ENCODE data around the gene PASD1. TPM values are rescaled to one million over a fixed set of nuclear protein-coding genes. Genes with fewer than 3 reads are reported as not detected.

PASD1 gene
- polyA plus RNA-seq, 4 donors: not detected

DNA sequence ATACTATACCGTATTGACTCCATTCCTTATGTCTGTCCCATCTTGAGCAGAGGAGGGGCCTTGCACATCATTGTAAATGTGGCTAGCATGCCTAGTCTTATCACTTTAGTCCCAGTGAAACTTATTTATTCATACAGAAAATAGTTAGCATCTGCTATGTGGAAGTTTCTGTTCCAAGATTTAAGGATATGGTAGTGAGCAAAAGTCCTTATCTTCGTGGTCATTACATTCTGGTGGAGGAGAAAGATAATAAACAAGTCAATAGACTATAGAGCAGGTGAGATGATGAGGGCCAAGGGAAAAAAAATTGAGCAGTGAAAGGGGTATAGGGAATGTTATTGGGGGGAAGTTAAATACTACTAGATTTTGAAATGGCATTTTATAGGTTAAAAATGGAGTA is 68.3 kb downstream of the PASD1 start:
- Histone ChIP-seq H3K27ac (ENCODE audit: low read depth in 1 of 3, low read length in 2 of 3) (no peak overlapping the region), H3K4me1 (ENCODE audit: control insufficient read depth in 3 of 3, insufficient read depth in 2 of 3, low read depth in 1 of 3, low read length in 2 of 3) (no peaks in the 10 kb centered on the region), H3K36me3 (ENCODE audit: control insufficient read depth in 3 of 3, insufficient read depth in 2 of 3, low read depth in 1 of 3, low read length in 3 of 3) (no peaks in the 10 kb centered on the region), H3K27me3 (ENCODE audit: control insufficient read depth in 3 of 3, insufficient read depth in 3 of 3, low read length in 3 of 3) (no peaks in the 10 kb centered on the region), H3K9me3 (ENCODE audit: control insufficient read depth in 2 of 2, insufficient read depth in 1 of 2, low read depth in 1 of 2, low read length in 1 of 2) (no peaks in the 10 kb centered on the region), H3K4me3 (ENCODE audit: low read depth in 1 of 3, low read length in 3 of 3) (no peak overlapping the region)
- DNase-seq: no peak
- FAIRE-seq: no peak
- 52 to 73% (median 53%) methylated on average over 2 of the region's 2 CpGs for WGBS, 3 donors

- DNase-seq (no peak), FAIRE-seq (no peak)
- Histone ChIP-seq H3K27ac (ENCODE audit: low read depth in 1 of 3, low read length in 2 of 3) (no peak overlapping the region), H3K36me3 (ENCODE audit: control insufficient read depth in 3 of 3, insufficient read depth in 2 of 3, low read depth in 1 of 3, low read length in 3 of 3) (no peaks in the 10 kb centered on the region), H3K4me3 (ENCODE audit: low read depth in 1 of 3, low read length in 3 of 3) (no peak overlapping the region), H3K9me3 (ENCODE audit: control insufficient read depth in 2 of 2, insufficient read depth in 1 of 2, low read depth in 1 of 2, low read length in 1 of 2) (no peaks in the 10 kb centered on the region), H3K27me3 (ENCODE audit: control insufficient read depth in 3 of 3, insufficient read depth in 3 of 3, low read length in 3 of 3) (no peaks in the 10 kb centered on the region), H3K4me1 (ENCODE audit: control insufficient read depth in 3 of 3, insufficient read depth in 2 of 3, low read depth in 1 of 3, low read length in 2 of 3) (no peaks in the 10 kb centered on the region)
- WGBS, 3 donors: 68 to 84% (median 71%) methylated on average over 4 of the region's 4 CpGs
These were observed 69.7 kb downstream of the PASD1 start for GRCh38 chrX:151633157-151633556.

DNA sequence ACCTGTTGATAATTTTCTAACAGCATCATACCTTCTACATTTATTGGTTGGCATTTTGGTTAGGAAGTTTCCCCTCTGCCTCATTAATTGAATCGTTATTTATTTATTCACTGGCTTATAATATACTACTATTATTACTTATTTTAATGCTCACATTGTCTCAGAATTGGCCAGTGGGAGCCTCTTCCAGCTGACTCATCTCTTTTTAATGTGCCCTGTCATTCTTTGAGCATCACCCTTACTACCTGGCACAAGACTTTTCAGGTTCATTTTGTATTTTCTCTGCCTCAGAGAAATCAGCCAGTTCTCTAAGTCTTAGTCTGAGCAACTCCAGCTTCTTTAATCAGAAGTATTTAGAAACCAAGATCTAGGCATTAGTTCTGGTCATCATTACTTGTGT is 71.5 kb downstream of the PASD1 start:
- 50 to 88% (median 76%) methylated on average over 1 of the region's 1 CpG for WGBS, 3 donors
- no peak for FAIRE-seq
- Histone ChIP-seq H3K4me1 (ENCODE audit: control insufficient read depth in 3 of 3, insufficient read depth in 2 of 3, low read depth in 1 of 3, low read length in 2 of 3) (no peaks in the 10 kb centered on the region), H3K36me3 (ENCODE audit: control insufficient read depth in 3 of 3, insufficient read depth in 2 of 3, low read depth in 1 of 3, low read length in 3 of 3) (no peaks in the 10 kb centered on the region), H3K4me3 (ENCODE audit: low read depth in 1 of 3, low read length in 3 of 3) (no peak overlapping the region), H3K9me3 (ENCODE audit: control insufficient read depth in 2 of 2, insufficient read depth in 1 of 2, low read depth in 1 of 2, low read length in 1 of 2) (no peaks in the 10 kb centered on the region), H3K27ac (ENCODE audit: low read depth in 1 of 3, low read length in 2 of 3) (no peak overlapping the region), H3K27me3 (ENCODE audit: control insufficient read depth in 3 of 3, insufficient read depth in 3 of 3, low read length in 3 of 3) (no peaks in the 10 kb centered on the region)
- no peak for DNase-seq

DNA sequence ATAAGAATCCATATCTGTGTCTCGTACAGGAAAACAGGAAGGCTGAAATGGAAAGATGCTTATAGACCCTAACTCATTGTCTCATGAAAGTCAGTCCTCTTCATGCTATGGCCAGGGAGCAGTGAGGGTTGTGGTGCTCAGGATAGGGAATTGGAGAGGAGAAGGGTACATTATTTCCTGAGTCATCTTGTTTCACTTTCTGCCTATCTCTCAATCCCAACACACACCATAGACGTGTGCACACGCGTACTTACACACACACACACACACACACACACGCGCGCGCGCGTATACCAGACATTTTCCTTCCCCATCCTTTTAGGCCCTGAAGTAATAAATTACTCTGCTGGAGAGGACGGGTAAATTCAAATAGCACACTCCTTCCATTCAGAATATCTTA is 78.1 kb downstream of the PASD1 start:
- H3K36me3 ChIP-seq (ENCODE audit: control insufficient read depth in 3 of 3, insufficient read depth in 2 of 3, low read depth in 1 of 3, low read length in 3 of 3): no peaks in the 10 kb centered on the region
- no peaks in the 10 kb centered on the region for H3K4me1 ChIP-seq (ENCODE audit: control insufficient read depth in 3 of 3, insufficient read depth in 2 of 3, low read depth in 1 of 3, low read length in 2 of 3)
- no peak for DNase-seq
- H3K4me3 ChIP-seq (ENCODE audit: low read depth in 1 of 3, low read length in 3 of 3): no peak overlapping the region
- 78 to 82% (median 78%) methylated on average over 11 of the region's 11 CpGs for WGBS, 3 donors
- no peak overlapping the region for H3K27ac ChIP-seq (ENCODE audit: low read depth in 1 of 3, low read length in 2 of 3)
- FAIRE-seq: no peak
- peaks cover 0 to 3% (median 0%) of the 10 kb centered on the region in 3 donors for H3K27me3 ChIP-seq (ENCODE audit: control insufficient read depth in 3 of 3, insufficient read depth in 3 of 3, low read length in 3 of 3)
- no peaks in the 10 kb centered on the region for H3K9me3 ChIP-seq (ENCODE audit: control insufficient read depth in 2 of 2, insufficient read depth in 1 of 2, low read depth in 1 of 2, low read length in 1 of 2)

GRCh38 chrX:151675121-151675746 is 111.8 kb downstream of the PASD1 start:
- 45 to 68% (median 67%) methylated on average over 4 to 6 of the region's 6 CpGs for WGBS, 3 donors
- no peaks in the 10 kb centered on the region for H3K27me3 ChIP-seq (ENCODE audit: control insufficient read depth in 3 of 3, insufficient read depth in 3 of 3, low read length in 3 of 3)
- no peak overlapping the region for H3K4me3 ChIP-seq (ENCODE audit: low read depth in 1 of 3, low read length in 3 of 3)
- FAIRE-seq (no peak), DNase-seq (no peak)
- H3K36me3 ChIP-seq (ENCODE audit: control insufficient read depth in 3 of 3, insufficient read depth in 2 of 3, low read depth in 1 of 3, low read length in 3 of 3): no peaks in the 10 kb centered on the region
- H3K9me3 ChIP-seq (ENCODE audit: control insufficient read depth in 2 of 2, insufficient read depth in 1 of 2, low read depth in 1 of 2, low read length in 1 of 2): no peaks in the 10 kb centered on the region
- H3K4me1 ChIP-seq (ENCODE audit: control insufficient read depth in 3 of 3, insufficient read depth in 2 of 3, low read depth in 1 of 3, low read length in 2 of 3): no peaks in the 10 kb centered on the region
- no peak overlapping the region for H3K27ac ChIP-seq (ENCODE audit: low read depth in 1 of 3, low read length in 2 of 3)

- Histone ChIP-seq H3K27ac (ENCODE audit: low read depth in 1 of 3, low read length in 2 of 3) (no peak overlapping the region), H3K27me3 (ENCODE audit: control insufficient read depth in 3 of 3, insufficient read depth in 3 of 3, low read length in 3 of 3) (no peaks in the 10 kb centered on the region), H3K36me3 (ENCODE audit: control insufficient read depth in 3 of 3, insufficient read depth in 2 of 3, low read depth in 1 of 3, low read length in 3 of 3) (no peaks in the 10 kb centered on the region), H3K9me3 (ENCODE audit: control insufficient read depth in 2 of 2, insufficient read depth in 1 of 2, low read depth in 1 of 2, low read length in 1 of 2) (no peaks in the 10 kb centered on the region), H3K4me1 (ENCODE audit: control insufficient read depth in 3 of 3, insufficient read depth in 2 of 3, low read depth in 1 of 3, low read length in 2 of 3) (no peaks in the 10 kb centered on the region), H3K4me3 (ENCODE audit: low read depth in 1 of 3, low read length in 3 of 3) (no peak overlapping the region)
- DNase-seq (no peak), FAIRE-seq (no peak)
- 56 to 65% (median 59%) methylated on average over 4 of the region's 4 CpGs for WGBS, 3 donors
These were observed 112.7 kb downstream of the PASD1 start for GRCh38 chrX:151676196-151676595.

GRCh38 chrX:151679798-151680402 is 116.4 kb downstream of the PASD1 start:
- no peaks in the 10 kb centered on the region for H3K27me3 ChIP-seq (ENCODE audit: control insufficient read depth in 3 of 3, insufficient read depth in 3 of 3, low read length in 3 of 3)
- no peaks in the 10 kb centered on the region for H3K9me3 ChIP-seq (ENCODE audit: control insufficient read depth in 2 of 2, insufficient read depth in 1 of 2, low read depth in 1 of 2, low read length in 1 of 2)
- no peaks in the 10 kb centered on the region for H3K36me3 ChIP-seq (ENCODE audit: control insufficient read depth in 3 of 3, insufficient read depth in 2 of 3, low read depth in 1 of 3, low read length in 3 of 3)
- no peak for FAIRE-seq
- H3K4me1 ChIP-seq (ENCODE audit: control insufficient read depth in 3 of 3, insufficient read depth in 2 of 3, low read depth in 1 of 3, low read length in 2 of 3): no peaks in the 10 kb centered on the region
- no peak for DNase-seq
- H3K4me3 ChIP-seq (ENCODE audit: low read depth in 1 of 3, low read length in 3 of 3): no peak overlapping the region
- 58 to 64% (median 59%) methylated on average over 5 of the region's 5 CpGs for WGBS, 3 donors
- no peak overlapping the region for H3K27ac ChIP-seq (ENCODE audit: low read depth in 1 of 3, low read length in 2 of 3)

GRCh38 chrX:151680805-151681204 is 117.3 kb downstream of the PASD1 start:
- no peak overlapping the region for H3K4me3 ChIP-seq (ENCODE audit: low read depth in 1 of 3, low read length in 3 of 3)
- FAIRE-seq (no peak), DNase-seq (peak; percentile 20 to 24)
- H3K9me3 ChIP-seq (ENCODE audit: control insufficient read depth in 2 of 2, insufficient read depth in 1 of 2, low read depth in 1 of 2, low read length in 1 of 2): no peaks in the 10 kb centered on the region
- no peaks in the 10 kb centered on the region for H3K4me1 ChIP-seq (ENCODE audit: control insufficient read depth in 3 of 3, insufficient read depth in 2 of 3, low read depth in 1 of 3, low read length in 2 of 3)
- WGBS, 3 donors: 38 to 43% (median 41%) methylated on average over 3 to 4 of the region's 4 CpGs
- H3K27ac ChIP-seq (ENCODE audit: low read depth in 1 of 3, low read length in 2 of 3): no peak overlapping the region
- H3K27me3 ChIP-seq (ENCODE audit: control insufficient read depth in 3 of 3, insufficient read depth in 3 of 3, low read length in 3 of 3): no peaks in the 10 kb centered on the region
- H3K36me3 ChIP-seq (ENCODE audit: control insufficient read depth in 3 of 3, insufficient read depth in 2 of 3, low read depth in 1 of 3, low read length in 3 of 3): no peaks in the 10 kb centered on the region

GRCh38 chrX:151687635-151688034 is 124.2 kb downstream of the PASD1 start:
- FAIRE-seq (no peak), DNase-seq (no peak)
- Histone ChIP-seq H3K36me3 (ENCODE audit: control insufficient read depth in 3 of 3, insufficient read depth in 2 of 3, low read depth in 1 of 3, low read length in 3 of 3) (no peaks in the 10 kb centered on the region), H3K27me3 (ENCODE audit: control insufficient read depth in 3 of 3, insufficient read depth in 3 of 3, low read length in 3 of 3) (no peaks in the 10 kb centered on the region), H3K4me1 (ENCODE audit: control insufficient read depth in 3 of 3, insufficient read depth in 2 of 3, low read depth in 1 of 3, low read length in 2 of 3) (no peaks in the 10 kb centered on the region), H3K4me3 (ENCODE audit: low read depth in 1 of 3, low read length in 3 of 3) (no peak overlapping the region), H3K27ac (ENCODE audit: low read depth in 1 of 3, low read length in 2 of 3) (no peak overlapping the region), H3K9me3 (ENCODE audit: control insufficient read depth in 2 of 2, insufficient read depth in 1 of 2, low read depth in 1 of 2, low read length in 1 of 2) (no peaks in the 10 kb centered on the region)
